Esophagus mucosa (tissue), 1 donor: Measurements from ENCODE around the gene OR8A1. TPM values are rescaled to one million over a fixed set of nuclear protein-coding genes. Genes with fewer than 3 reads are reported as not detected.

ENCODE experiments used
- ATAC-seq: fragments of 200-7000 bp; cut with Tn5 transposase; one replicate; pipeline ENCODE4 v1.9.1; 2020
- total RNA-seq: library from RNA; stranded (reverse); gene quantifications from one replicate; pipeline ENCODE4 v1.2.4, GENCODE V29; 2023
- donor health status: DM: yes; HTN: yes; CAD: no.

The OR8A1 gene
- total RNA-seq, result not detected

DNA sequence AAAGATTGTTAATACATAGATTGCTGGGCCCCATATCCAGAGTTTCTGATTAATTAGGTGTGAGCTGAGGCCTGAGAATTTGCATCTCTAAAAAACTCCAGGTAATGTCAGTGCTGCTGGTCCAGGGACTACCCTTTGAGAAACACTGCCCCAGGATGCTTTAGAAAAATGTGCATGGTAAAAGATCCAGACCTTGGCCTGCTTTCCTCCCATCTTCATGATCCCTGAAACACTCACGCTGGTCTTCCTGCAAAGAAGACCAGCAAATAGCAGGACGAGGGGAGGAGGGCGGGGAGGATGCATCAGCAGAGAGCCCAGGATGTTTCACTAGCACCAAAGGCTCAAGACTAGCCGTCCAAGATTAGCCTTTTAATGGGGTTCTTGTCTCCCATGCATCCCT is at the start of gene OR8A1:
OR8A1 (plus strand) TSS at position 301 of the 400 bp plus-strand sequence. CDS start 123 bp downstream, outside the sequence.
- no peak for ATAC-seq

DNA sequence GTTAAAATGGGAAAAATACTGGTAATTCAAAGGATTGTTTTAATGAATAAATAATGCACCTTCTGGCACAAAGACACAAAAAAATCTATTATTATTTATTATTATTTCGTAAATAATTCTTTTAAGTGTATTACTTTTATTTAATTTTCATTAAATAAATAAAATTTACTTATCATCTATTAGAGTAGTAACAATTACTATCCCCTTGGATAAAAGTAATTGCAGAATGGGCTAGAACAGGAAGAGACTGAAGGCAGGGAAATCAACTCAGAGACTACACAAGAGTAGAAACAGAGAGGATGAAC is 49.3 kb upstream of the OR8A1 start:
- ATAC-seq, result no peak

- ATAC-seq, result no peak
Measured at GRCh38 chr11:124533626-124534025, 36.2 kb upstream of the OR8A1 start.

GRCh38 chr11:124534051-124534450 is 35.7 kb upstream of the OR8A1 start:
- no peak for ATAC-seq

DNA sequence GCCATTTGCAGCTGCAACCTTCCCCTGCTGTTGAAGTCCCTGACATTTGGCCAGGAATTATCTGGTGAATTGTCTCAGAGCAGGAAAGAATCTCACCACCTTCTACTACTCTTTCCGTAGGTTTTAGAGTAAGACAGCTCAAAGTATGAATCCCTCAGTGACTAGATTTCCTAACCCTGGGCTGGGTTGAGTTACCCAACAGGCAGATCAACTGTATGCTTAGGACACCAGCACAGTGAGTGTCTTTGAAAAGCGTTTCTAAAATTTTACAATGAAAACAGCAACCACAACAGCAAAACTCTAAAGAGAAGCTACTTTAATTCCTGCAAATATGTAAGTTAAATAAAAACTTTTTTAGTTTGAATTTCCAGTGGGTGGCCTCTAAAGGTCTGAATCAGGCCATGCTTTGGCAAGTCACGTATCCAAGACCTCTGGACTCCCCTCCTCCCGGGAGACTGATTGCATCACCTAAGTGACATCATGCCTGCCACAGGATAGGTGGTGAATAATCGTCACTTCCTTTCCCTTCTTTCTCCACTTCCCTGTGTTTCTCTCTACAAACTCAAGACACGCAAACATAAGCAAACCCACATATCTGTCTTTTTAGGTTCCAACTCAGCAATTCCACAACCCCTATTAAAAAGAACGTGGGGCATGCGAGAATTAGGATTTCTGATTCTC is 34.1 kb upstream of the OR8A1 start:
- no peak for ATAC-seq

- peak; percentile 37 for ATAC-seq
Measured at GRCh38 chr11:124536520-124536919, 33.3 kb upstream of the OR8A1 start.

- peak; percentile 29 for ATAC-seq
Measured at GRCh38 chr11:124538019-124538418, 31.8 kb upstream of the OR8A1 start.

GRCh38 chr11:124541204-124541603 is 28.6 kb upstream of the OR8A1 start:
- ATAC-seq, result no peak

GRCh38 chr11:124543145-124543544 is 26.7 kb upstream of the OR8A1 start:
- no peak for ATAC-seq

DNA sequence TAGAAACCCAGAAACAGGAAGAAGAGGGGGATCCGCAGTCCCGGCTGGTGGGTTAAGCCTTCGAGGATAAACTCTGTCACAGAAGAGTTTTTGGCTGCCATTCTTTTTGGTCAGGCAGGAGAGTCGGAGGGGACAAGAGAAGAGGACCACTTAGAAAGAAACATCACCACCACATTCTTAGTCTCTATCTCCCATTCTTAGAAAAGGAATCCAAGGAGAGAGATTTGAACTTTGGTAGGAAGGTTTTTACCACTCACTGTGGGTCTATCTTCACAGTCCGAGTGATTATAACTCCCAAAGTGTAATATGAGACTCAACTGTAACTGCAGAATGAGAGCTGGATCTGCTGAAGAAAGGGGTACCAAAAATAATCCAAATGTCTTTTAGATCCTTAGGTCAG is 26.2 kb upstream of the OR8A1 start, which contains the start of gene OR8B12:
OR8B12 (minus strand) TSS at position 101 of the 400 bp plus-strand sequence; CDS start at position 101, 0 bp downstream.
- no peak for ATAC-seq

- ATAC-seq, result no peak
Measured at GRCh38 chr11:124551189-124551588, 18.6 kb upstream of the OR8A1 start.

- ATAC-seq, result no peak
Measured at GRCh38 chr11:124551987-124552386, 17.8 kb upstream of the OR8A1 start.

DNA sequence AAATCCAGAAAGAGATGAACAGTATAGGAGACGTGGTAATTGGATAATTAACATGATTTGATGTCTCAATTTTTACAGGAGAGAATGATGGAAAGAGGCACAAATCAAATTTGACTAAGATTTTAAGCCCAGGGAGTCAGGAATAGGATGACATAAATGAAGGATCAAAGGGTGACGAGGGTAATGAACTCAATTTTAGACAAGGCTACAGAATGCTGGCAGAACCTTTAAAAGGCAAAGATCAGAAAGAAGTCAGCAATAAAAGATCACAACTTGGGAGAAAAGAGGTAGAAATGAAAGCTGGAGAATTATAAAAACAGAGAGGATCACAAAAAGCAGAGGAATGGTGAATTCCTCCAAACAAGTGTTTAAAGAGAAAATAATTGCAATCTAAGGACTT is 13.0 kb upstream of the OR8A1 start:
- no peak for ATAC-seq

- no peak for ATAC-seq
Measured at GRCh38 chr11:124570160-124570559, 363 bp downstream of the OR8A1 start.

GRCh38 chr11:124577716-124578427 is 8.1 kb downstream of the OR8A1 start:
- ATAC-seq, result no peak

- no peak for ATAC-seq
Measured at GRCh38 chr11:124578761-124579160, 9.0 kb downstream of the OR8A1 start.

- no peak for ATAC-seq
Measured at GRCh38 chr11:124581817-124582216, 12.0 kb downstream of the OR8A1 start.

DNA sequence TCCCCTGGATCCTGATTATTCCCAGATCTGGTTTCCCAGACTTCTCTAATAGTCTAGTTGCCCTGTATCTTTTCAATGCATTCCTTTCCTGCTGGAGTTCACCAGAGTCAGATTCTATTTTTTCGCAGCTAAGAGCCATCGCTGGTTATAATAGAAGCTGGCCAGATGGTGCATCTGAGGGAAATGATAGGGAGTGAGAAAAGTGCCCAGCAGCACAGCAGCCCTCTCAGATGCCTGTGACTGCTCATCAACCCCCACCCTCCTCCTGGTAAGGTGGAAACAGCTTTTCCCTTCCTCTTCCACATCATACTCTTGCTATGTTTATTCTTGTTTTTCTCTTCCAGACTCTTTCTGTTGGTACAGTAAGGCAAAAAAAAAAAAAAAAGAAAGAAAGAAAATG is 12.8 kb downstream of the OR8A1 start:
- ATAC-seq, result no peak

DNA sequence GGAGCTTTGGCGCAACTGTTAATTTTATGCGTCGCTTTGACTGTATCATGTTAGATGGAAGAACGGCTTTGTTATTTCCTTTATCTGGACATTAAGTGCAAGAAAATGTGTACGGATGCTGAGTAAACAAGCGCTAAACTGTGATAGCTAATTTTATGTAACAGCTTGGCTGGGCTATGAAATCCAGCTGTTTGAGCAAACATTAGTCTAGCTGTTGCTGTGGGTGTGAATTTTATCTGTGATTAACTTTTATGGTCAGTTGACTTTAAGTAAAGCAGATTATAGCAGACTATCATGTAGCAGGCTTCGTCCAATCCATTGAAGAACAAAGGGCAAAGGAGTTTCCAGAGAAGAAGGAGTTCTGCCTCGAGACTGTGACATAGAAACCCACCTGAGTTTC is 14.0 kb downstream of the OR8A1 start:
- no peak for ATAC-seq

- ATAC-seq, result no peak
Measured at GRCh38 chr11:124584681-124585372, 15.0 kb downstream of the OR8A1 start.

DNA sequence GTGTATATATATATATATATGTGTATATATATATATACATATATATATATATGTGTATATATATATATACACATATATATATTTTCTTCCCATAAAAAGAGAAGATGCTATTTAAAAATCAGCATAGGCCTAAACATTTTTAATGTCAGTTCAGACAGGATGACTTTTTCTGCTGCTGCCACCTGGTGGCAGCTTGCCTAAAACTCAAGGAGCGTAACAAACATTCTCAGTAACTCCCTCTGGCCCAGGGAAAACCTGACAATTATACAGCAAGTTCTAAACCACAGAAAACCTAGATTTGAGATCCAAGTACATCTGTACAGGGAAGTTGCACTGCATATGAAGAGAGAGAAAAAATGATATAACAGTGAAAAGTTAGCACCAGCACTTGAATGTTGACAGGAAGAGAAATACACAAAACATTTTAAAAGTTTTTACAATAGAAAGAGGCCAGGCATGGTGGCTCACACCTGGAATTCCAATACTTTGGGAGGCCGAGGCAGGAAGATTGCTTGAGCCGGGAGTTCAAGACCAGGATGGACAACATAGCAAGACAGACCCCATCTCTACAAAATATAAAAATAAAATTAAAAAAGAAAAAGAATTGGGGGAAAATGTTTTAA is 16.6 kb downstream of the OR8A1 start:
- ATAC-seq, result no peak

DNA sequence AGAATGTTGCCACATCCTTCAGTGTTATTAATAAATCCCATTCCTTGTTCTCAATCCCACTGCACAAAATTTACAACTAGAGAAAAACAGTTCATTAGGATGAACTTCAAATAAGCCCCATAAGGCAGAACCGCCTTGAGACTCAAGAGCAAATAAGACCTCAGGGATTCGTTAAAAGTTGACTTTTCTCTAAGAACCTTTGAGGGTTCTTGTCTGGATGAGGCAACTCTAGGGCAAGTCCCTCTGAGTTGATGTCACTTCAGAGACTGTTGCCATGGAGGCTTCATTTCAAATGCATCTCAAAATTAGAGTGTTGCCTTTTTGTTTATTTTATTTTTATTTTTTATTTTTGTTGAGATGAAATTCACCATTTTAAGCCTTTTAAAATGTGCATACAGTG is 21.6 kb downstream of the OR8A1 start:
- ATAC-seq, result no peak

- ATAC-seq, result no peak
Measured at GRCh38 chr11:124592627-124593026, 22.8 kb downstream of the OR8A1 start.
